Brain pericyte (primary cell): Measurements from ENCODE around the gene SLC37A4.
A peak's percentile ranks its signal among the peaks of the same experiment; 100 is the strongest.
"Not testable (repeated sequence)": the region's sequence is repeated elsewhere in the genome, so short reads cannot be mapped to it uniquely, and the experiment has no call there.

Experiments
- DNase-seq: peaks from one replicate; pipeline ENCODE4 v3.0.0-alpha.2; 2012; ENCODE audit warnings: low read depth, low spot score

Gene SLC37A4

GRCh38 chr11:119017377-119017776, 13.3 kb downstream of the SLC37A4 start:
- DNase-seq = not testable (repeated sequence)

GRCh38 chr11:119016216-119017009, 14.3 kb downstream of the SLC37A4 start:
- no peak for DNase-seq

DNA sequence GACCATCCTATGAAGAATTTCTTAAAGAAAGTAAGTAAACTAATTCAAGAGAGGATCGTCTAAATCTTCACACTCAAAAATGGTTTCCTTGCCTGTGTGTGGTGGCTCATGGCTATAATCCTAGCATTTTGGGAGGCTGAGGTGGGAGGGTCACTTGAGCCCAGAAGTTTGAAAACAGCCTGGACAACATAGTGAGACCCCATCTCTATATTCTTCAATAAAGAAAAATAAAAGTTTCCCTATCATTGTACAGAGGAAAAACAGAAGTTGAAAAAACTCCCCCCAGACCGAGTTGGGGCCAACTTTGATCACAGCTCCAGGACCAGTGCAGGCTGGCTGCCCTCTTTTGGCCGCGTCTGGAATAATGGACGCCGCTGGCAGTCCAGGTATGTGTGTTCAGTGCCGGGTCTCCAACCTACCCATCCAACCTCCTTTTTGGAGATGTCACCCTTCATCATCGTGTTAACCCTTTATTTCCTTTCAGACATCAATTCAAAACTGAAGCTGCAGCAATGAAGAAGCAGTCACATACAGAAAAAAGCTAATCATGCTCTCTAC, 15.5 kb downstream of the SLC37A4 start:
- no peak for DNase-seq

DNA sequence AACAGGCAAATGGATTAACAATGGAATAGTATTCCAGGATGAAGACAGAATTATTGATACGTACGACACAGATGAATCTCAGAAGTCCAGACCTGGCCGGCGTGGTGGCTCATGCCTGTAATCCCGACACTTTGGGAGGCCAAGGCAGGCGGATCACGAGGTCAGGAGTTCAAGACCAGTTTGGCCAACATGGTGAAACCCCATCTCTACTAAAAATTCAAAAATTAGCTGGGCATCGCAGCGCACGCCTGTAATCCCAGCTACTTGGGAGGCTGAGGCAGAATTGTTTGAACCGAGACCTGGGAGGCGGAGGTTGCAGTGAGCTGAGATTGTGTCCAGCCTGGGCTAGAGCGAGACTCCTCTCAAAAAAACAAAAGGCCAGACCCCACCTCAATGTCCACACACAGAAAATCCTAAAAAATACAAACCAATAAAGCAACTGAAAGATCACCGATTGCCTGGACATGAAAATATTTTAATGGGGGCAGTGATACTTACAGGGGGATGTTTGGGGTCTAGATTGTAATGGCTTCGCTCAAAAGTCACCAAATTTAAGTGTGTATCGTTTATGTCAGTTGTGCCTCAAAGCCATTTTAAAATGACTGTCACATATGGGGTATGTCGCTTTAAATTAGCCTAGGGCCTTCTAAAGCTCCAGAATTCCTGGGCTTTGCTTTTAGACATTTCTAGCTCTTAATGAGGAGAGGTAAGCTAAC, 16.3 kb downstream of the SLC37A4 start:
- DNase-seq = no peak

DNA sequence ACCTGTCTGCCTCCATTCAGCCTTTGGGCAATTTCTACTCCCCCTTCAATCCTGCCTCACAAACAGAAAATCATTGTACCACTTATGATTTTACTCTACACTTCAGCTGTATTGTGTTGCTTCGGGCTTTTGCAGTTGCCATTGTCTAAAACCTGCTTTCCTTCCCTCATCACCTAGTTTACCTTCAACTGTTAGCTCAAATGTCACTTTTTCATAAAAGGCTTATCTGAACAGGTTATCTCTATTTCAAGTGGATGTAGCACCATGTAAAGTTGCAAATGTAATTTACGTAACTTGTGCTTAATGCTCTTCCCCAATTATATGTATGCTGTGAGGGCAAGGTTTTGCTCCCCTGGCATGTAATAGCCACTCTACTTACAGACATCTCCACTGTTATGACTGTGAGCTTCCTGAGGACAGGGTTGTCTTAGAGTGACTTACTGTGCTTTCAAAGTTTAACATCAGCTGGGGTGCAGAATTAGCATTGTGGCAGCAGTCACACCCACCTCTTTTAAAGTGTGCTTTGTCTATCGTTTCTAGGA, 18.0 kb downstream of the SLC37A4 start:
- DNase-seq = no peak

GRCh38 chr11:119011476-119012053, 19.1 kb downstream of the SLC37A4 start:
- no peak for DNase-seq

- no peak for DNase-seq
Observed at GRCh38 chr11:119006656-119007055, 24.0 kb downstream of the SLC37A4 start.

DNA sequence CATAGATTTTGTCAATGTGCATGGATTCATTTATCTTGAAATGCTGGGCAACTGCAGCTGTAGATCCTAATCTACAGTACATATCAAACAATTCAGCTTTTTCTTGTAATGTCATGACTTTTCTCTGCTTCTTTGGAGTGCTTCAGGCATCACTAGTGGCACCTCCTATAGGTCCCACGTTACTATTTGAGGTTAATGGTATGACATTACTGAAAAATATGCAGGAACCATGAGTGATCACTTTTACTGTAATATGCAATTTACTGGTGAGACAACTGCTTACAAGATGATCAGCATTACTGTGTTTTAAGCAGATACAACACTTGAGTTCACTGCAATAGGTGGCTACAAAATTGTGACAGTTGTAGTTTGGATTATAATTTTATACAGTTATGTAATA, 29.8 kb downstream of the SLC37A4 start:
- DNase-seq = no peak

- no peak for DNase-seq
Observed at GRCh38 chr11:118998822-118999221, 31.9 kb downstream of the SLC37A4 start.

GRCh38 chr11:118998388-118998717, 32.3 kb downstream of the SLC37A4 start:
- no peak for DNase-seq

GRCh38 chr11:118997627-118998387, 32.9 kb downstream of the SLC37A4 start, which contains the start of gene CENATAC:
TSS of gene CENATAC (plus strand) at chr11:118998138. CDS start at chr11:118998198, 60 bp downstream.
- DNase-seq = peak; percentile 32

DNA sequence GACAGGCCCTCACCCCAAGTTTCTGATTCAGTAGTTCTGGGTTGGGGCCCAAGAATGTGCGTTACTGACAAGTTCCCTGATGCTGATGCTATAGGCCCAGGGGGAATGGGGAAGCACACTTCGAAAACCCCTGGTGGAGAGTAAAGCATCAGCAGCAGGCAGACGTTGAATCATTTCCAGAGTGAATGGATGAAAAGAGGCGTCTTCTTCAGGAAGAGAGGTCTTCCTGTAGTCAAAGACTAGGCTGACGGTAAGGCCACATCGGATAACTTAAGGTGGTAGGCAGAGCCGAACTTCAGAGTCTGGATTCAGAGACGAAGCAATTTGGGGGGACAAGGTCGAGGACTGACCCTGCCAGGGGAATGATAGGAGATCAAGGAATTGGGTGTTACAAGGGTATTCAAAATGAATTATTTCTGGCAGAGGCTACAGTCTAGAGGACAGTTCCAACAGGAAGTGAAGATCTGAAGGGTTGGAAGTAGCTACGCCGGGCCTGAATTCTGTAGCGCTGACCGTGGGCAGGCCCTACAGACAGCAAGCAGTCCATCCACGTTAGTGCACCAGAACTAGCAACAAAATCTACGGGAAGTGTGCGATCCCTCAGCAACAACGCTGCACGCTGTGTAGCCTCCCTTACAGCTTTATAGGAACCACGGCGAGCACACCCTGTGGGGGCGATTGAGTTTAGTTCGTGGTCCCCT, 33.6 kb downstream of the SLC37A4 start:
- no peak for DNase-seq

GRCh38 chr11:118991486-118992038, 39.1 kb downstream of the SLC37A4 start:
- not testable (repeated sequence) for DNase-seq

DNA sequence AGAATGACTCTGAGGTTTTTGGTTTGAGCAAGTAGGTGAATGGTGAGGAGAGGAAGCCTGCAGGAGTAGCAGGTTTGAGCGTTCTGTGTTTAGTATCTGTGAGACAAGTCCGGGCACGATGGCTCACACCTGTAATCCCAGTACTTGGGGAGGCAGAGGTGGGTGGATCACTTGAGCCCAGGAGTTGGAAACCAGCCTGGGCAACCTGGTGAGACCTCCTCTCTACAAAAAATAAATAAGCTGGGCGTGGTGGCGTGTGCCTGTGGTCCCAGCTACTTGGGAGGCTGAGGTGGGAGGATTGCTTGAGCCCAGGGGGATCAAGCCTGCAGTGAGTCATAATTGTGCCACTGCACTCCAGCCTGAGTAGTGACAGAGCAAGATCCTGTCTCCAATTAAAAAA, 42.4 kb downstream of the SLC37A4 start:
- DNase-seq = no peak

- DNase-seq = no peak
Observed at GRCh38 chr11:118984825-118985224, 45.9 kb downstream of the SLC37A4 start.

- not testable (repeated sequence) for DNase-seq
Observed at GRCh38 chr11:118984337-118984736, 46.3 kb downstream of the SLC37A4 start.

GRCh38 chr11:118980191-118980881, 50.3 kb downstream of the SLC37A4 start:
- no peak for DNase-seq

GRCh38 chr11:118979434-118979833, 51.2 kb downstream of the SLC37A4 start:
- DNase-seq = no peak

GRCh38 chr11:118975771-118976709, 54.6 kb downstream of the SLC37A4 start:
- DNase-seq = no peak
